Keratinocyte (primary cell): ENCODE measurements around the gene PGAP1.

ENCODE experiments used
- EZH2 ChIP-seq: IDR thresholded peaks from one replicate; pipeline ENCODE4 v1.6.1; 2012; ENCODE audit warnings: inconsistent platforms, mild to moderate bottlenecking, low read length, moderate library complexity
- TF ChIP-seq, protein P1 (sequence below), 3 experiments: IDR thresholded peaks in 1 of 3; conservative IDR thresholded peaks in 1 of 3; optimal IDR thresholded peaks in 1 of 3; 2 replicates in 2 of 3; 3 replicates in 1 of 3; pipeline versions ENCODE3 to v1.5.1; 2011; ENCODE audit warnings: low read length in 3 of 3, mild to moderate bottlenecking in 3 of 3, moderate library complexity in 2 of 3, control low read depth in 1 of 3, inconsistent platforms in 1 of 3; ENCODE audit not compliant: insufficient read depth in 2 of 3; ENCODE audit errors: extremely low read depth in 1 of 3

DNA sequence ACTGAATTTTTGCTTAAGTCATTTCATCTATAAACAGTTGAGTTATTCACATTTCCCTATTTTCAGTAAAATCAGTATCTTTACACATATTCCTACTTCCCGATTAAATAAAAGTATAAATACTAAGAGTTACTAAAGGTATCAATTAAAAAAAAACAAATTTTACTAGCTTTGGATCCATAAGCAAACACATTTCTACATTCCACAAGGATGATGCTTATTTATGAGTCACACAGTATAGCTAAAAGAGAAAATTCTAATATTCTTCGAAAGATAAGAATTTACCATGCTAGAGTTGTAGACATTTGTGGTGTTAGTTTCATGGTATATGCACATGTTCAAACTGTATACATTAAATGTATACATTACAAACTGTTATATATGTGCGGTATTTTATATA lies 23.7 kb downstream of the PGAP1 start:
- TF ChIP-seq, protein P1, sequence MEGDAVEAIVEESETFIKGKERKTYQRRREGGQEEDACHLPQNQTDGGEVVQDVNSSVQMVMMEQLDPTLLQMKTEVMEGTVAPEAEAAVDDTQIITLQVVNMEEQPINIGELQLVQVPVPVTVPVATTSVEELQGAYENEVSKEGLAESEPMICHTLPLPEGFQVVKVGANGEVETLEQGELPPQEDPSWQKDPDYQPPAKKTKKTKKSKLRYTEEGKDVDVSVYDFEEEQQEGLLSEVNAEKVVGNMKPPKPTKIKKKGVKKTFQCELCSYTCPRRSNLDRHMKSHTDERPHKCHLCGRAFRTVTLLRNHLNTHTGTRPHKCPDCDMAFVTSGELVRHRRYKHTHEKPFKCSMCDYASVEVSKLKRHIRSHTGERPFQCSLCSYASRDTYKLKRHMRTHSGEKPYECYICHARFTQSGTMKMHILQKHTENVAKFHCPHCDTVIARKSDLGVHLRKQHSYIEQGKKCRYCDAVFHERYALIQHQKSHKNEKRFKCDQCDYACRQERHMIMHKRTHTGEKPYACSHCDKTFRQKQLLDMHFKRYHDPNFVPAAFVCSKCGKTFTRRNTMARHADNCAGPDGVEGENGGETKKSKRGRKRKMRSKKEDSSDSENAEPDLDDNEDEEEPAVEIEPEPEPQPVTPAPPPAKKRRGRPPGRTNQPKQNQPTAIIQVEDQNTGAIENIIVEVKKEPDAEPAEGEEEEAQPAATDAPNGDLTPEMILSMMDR (optimal IDR thresholded peaks at IDR 0.05 in 1 of 3, IDR thresholded peaks at IDR 0.05 in 1 of 3, conservative IDR thresholded peaks at IDR 0.05 in 1 of 3; ENCODE audit: extremely low read depth in 1 of 3, insufficient read depth in 2 of 3, low read length in 3 of 3) = no peak
- TF ChIP-seq EZH2 = no peak
